PFSK-1 (cell line): ENCODE measurements around the gene PPL.

Source experiments
- FOXP2 ChIP-seq: optimal IDR thresholded peaks from 2 replicates; pipeline ENCODE3; 2011; ENCODE audit warnings: borderline replicate concordance, control low read depth, inconsistent platforms; ENCODE audit not compliant: insufficient read depth; ENCODE audit errors: extremely low read length, extremely low read depth
- POLR2AphosphoS5 ChIP-seq: IDR thresholded peaks from 2 replicates; pipeline ENCODE4 v1.6.1; 2012; ENCODE audit warnings: low read depth, mild to moderate bottlenecking, control low read depth, low read length, moderate library complexity
- SIN3A ChIP-seq: IDR thresholded peaks from 2 replicates; pipeline ENCODE4 v1.6.1; 2012; ENCODE audit warnings: mild to moderate bottlenecking, low read length, moderate library complexity, borderline replicate concordance; ENCODE audit not compliant: insufficient read depth
- TAF1 ChIP-seq: IDR thresholded peaks from 2 replicates; pipeline ENCODE4 v1.6.1; 2012; ENCODE audit warnings: low read length, control low read depth, borderline replicate concordance; ENCODE audit not compliant: insufficient read depth
- TF ChIP-seq, protein P1 (sequence below), 2 experiments: IDR thresholded peaks; 2 replicates each; pipeline versions ENCODE4 v1.6.1 to v1.8.0; 2011 to 2012; ENCODE audit warnings: low read depth in 2 of 2, low read length in 2 of 2, control low read depth in 1 of 2, inconsistent platforms in 1 of 2, mild to moderate bottlenecking in 1 of 2, moderate library complexity in 1 of 2; ENCODE audit not compliant: insufficient read depth in 1 of 2

PPL gene

DNA sequence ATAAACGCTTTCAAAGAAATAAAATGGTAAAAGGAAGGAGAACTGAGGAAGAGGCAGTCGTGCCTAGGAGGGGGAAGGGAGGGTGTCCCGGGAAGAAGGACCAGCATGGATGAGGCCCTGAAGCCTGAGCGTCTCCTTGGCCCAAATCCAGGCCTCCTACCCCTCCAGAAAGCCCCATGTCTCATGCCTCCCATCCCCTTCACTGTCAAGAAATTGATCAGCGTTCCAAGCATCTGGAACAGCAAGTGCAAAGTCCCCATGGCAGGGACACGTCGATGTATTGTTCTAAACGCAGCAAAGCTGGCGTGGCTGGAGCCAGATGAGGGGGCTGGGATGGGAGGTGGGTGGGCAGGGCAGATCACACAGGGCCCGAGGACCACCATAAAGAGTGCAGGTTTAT, 43.7 kb upstream of the PPL start:
- TF ChIP-seq SIN3A (no peak), POLR2AphosphoS5 (no peak), FOXP2 (no peak), TAF1 (no peak)
- TF ChIP-seq, protein P1, sequence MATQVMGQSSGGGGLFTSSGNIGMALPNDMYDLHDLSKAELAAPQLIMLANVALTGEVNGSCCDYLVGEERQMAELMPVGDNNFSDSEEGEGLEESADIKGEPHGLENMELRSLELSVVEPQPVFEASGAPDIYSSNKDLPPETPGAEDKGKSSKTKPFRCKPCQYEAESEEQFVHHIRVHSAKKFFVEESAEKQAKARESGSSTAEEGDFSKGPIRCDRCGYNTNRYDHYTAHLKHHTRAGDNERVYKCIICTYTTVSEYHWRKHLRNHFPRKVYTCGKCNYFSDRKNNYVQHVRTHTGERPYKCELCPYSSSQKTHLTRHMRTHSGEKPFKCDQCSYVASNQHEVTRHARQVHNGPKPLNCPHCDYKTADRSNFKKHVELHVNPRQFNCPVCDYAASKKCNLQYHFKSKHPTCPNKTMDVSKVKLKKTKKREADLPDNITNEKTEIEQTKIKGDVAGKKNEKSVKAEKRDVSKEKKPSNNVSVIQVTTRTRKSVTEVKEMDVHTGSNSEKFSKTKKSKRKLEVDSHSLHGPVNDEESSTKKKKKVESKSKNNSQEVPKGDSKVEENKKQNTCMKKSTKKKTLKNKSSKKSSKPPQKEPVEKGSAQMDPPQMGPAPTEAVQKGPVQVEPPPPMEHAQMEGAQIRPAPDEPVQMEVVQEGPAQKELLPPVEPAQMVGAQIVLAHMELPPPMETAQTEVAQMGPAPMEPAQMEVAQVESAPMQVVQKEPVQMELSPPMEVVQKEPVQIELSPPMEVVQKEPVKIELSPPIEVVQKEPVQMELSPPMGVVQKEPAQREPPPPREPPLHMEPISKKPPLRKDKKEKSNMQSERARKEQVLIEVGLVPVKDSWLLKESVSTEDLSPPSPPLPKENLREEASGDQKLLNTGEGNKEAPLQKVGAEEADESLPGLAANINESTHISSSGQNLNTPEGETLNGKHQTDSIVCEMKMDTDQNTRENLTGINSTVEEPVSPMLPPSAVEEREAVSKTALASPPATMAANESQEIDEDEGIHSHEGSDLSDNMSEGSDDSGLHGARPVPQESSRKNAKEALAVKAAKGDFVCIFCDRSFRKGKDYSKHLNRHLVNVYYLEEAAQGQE (IDR thresholded peaks at IDR 0.05; ENCODE audit: insufficient read depth in 1 of 2, low read depth in 2 of 2, low read length in 2 of 2): no peak

DNA sequence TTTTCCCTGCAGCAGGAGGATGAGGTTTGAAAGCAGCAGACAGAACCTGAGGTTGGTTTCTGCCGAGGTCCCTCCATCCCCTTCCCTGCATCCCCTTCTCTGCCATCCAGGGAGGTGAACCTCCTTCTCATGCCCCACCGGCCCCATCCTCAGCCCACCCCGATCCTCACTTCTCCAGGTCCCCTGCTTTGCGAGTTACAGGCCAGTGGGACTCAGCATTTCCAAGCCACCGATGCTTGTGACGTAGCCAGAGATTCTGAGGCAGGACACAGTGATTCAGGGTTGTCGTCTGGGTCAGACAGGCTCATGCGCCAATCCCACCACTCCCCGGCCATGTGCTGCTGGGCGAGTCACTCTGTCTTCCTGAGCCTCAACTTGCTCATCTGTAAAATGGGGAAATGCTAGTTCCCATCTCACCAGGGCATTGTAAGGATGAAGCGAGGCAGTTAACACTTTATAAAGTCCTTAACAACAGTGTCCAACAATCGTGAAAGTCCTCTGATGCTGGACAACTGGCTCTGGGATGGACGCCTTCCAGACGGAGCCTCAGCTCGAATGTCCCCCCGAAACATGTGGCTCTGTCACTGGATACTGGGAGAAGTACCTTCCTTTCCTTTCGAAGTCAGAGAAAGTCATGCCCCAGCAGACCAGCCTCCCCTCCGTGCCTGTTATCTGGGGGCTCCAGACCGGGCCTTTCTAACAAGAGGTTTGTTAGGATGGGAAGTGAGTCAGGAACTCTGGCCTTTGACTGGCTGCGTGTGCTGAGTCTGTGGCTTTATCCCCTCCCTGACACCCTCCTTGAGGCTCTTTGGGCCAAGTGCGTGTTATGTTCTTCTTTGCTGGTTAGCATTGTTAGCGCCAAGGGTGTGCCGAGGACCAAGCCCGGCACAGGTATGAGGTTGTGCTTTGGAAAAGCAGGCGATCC, 43.0 kb upstream of the PPL start:
- TF ChIP-seq, protein P1 (IDR thresholded peaks at IDR 0.05; ENCODE audit: insufficient read depth in 1 of 2, low read depth in 2 of 2, low read length in 2 of 2): no peak
- TF ChIP-seq POLR2AphosphoS5: no peak
- no peak for TF ChIP-seq SIN3A

DNA sequence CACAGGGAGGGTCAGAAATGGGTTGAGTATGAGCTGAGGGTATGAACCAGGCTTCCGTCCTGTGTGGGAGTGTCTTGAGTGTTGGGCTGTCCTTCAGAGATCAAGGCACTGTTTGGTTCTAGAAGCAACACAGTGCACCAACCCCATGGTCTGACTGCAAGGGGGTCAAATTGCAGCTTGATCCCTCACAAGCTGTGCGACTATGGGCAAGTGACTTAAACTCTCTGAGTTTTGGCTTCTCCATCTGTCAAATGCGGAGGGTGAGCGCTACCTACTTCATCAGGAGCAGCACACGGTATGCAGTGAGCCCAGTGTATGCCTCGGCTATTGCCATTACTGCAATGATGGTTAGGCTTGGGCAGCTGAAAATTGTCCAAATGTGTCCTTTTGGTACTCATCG, 42.2 kb upstream of the PPL start:
- TF ChIP-seq TAF1: no peak
- TF ChIP-seq, protein P1 (IDR thresholded peaks at IDR 0.05; ENCODE audit: insufficient read depth in 1 of 2, low read depth in 2 of 2, low read length in 2 of 2): no peak
- TF ChIP-seq FOXP2: no peak
- no peak for TF ChIP-seq SIN3A
- TF ChIP-seq POLR2AphosphoS5: no peak

DNA sequence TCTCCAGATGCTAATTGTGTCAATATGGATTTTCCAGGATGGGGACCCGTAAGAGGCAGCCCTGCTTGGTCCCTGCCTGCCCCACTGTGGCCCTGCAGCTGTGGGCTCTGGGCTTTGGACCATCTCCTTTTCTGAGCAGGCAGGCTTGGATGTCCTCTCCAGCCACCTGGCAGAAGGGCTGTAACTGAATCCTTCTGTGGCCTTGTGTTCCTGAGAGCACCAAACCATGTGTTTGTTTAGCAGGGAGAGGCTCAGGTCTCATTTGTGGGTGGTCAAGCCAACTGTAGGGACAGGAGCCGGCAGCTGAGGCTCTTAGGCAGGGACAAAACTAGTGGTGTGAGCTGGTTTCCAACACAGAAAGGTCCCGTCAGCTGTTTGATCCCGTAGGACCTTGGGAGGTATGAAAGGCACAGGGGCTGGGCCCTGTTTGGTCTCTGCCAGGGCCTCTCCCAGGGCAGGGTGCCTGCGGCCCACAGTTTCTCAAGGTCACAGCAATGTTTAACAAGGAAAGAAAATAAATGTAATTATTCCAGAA, 39.7 kb upstream of the PPL start:
- TF ChIP-seq TAF1 (no peak), SIN3A (no peak), POLR2AphosphoS5 (no peak), FOXP2 (no peak)
- TF ChIP-seq, protein P1 (IDR thresholded peaks at IDR 0.05; ENCODE audit: insufficient read depth in 1 of 2, low read depth in 2 of 2, low read length in 2 of 2): no peak
